K562 (cell line): ENCODE results near the gene NR3C2. TPM values are rescaled to one million over a fixed set of nuclear protein-coding genes. Genes with fewer than 3 reads are reported as not detected.

ENCODE experiments used
- ATAC-seq: fragments of 200-7000 bp; cut with Tn5 transposase; 3 replicates; pipeline ENCODE4 v1.9.1; 2020; ENCODE audit warnings: moderate library complexity
- BruUV-seq: library from RNA; stranded (reverse); fragments of 400-500 nt; replicated peaks from 2 replicates; lab custom pipeline; 2021; lab: Mats Ljungman, UMichigan
- CTCF ChIA-PET: fragments of 300-600 bp; formaldehyde crosslinking; extraction: SDS; loops from one replicate; lab custom pipeline; 2021; ENCODE audit warnings: low intra/inter-chr PET ratio; lab: Yijun Ruan, JAX
- POLR2A ChIA-PET: fragments of 300-600, 350-650 bp; sonication (Branson Sonifier 250); formaldehyde crosslinking; extraction: SDS; loops from one replicate; lab custom pipeline; 2021; ENCODE audit warnings: antibody characterized with exemption, inconsistent platforms; lab: Yijun Ruan, JAX
- DNase-seq, 4 experiments: peaks; one replicate each; pipeline versions ENCODE4 v3.0.0 to v3.0.0-alpha.2; 2011 to 2018; ENCODE audit warnings: low spot score in 3 of 4, mixed read lengths in 3 of 4; ENCODE audit errors: extremely low read depth in 1 of 4
- FAIRE-seq: peaks from 2 replicates; lab custom pipeline; 2011; peaks lifted over from hg19 to GRCh38; lab: Jason Lieb, UNC
- H2AFZ ChIP-seq: 2 replicates; pipeline ENCODE4 v1.6.0; 2011; ENCODE audit warnings: low read depth, low read length, control low read depth, inconsistent platforms
- H3K27ac ChIP-seq: fragments of 200-600 bp; 3 replicates; pipeline ENCODE4 v1.8.0; 2011; ENCODE audit warnings: low read depth, mild to moderate bottlenecking, control low read depth, inconsistent platforms, low read length, moderate library complexity, mixed read lengths; ENCODE audit errors: extremely low read depth
- H3K27me3 ChIP-seq, 2 experiments: fragments of 300-600 bp in 1 of 2; 2 replicates in 1 of 2; 3 replicates in 1 of 2; pipeline versions ENCODE4 v1.6.0 to v1.8.0; 2011; ENCODE audit warnings: inconsistent platforms in 2 of 2, low read length in 2 of 2, mild to moderate bottlenecking in 1 of 2, mixed read lengths in 1 of 2, moderate library complexity in 1 of 2; ENCODE audit not compliant: control insufficient read depth in 2 of 2, insufficient read depth in 2 of 2
- H3K36me3 ChIP-seq: fragments of 300-600 bp; 3 replicates; pipeline ENCODE4 v1.8.0; 2011; ENCODE audit warnings: mild to moderate bottlenecking, low read length, inconsistent platforms; ENCODE audit not compliant: control insufficient read depth, insufficient read depth
- H3K4me1 ChIP-seq, 2 experiments: fragments of 200-600 bp in 1 of 2; replicated peaks in 1 of 2; 2 replicates in 1 of 2; 3 replicates in 1 of 2; pipeline versions ENCODE4 v1.5.1 to v1.8.0; 2011; ENCODE audit warnings: inconsistent platforms in 2 of 2, low read length in 2 of 2, mild to moderate bottlenecking in 1 of 2, mixed read lengths in 1 of 2, moderate library complexity in 1 of 2; ENCODE audit not compliant: control insufficient read depth in 2 of 2, insufficient read depth in 2 of 2
- H3K4me2 ChIP-seq: 2 replicates; pipeline ENCODE4 v1.6.1; 2011; ENCODE audit warnings: low read length, control low read depth, inconsistent platforms, mixed read lengths; ENCODE audit not compliant: insufficient read depth
- H3K4me3 ChIP-seq: fragments of 200-600 bp; sonication (generic), shearing (Covaris generic); 2 replicates; pipeline ENCODE4 v1.5.1; 2016; ENCODE audit warnings: control low read depth, inconsistent platforms
- H3K79me2 ChIP-seq: fragments of 200-600 bp; 3 replicates; pipeline ENCODE4 v1.8.0; 2011; ENCODE audit warnings: low read length, inconsistent platforms; ENCODE audit not compliant: control insufficient read depth, insufficient read depth
- H3K9ac ChIP-seq, 2 experiments: 2 replicates each; pipeline versions ENCODE4 v1.6.0 to v1.6.1; 2011; ENCODE audit warnings: low read depth in 2 of 2, low read length in 2 of 2, control low read depth in 1 of 2, inconsistent platforms in 1 of 2, mild to moderate bottlenecking in 1 of 2, mixed read lengths in 1 of 2; ENCODE audit not compliant: insufficient read depth in 1 of 2
- H3K9me1 ChIP-seq: one replicate; pipeline ENCODE4 v1.6.0; 2011; ENCODE audit warnings: inconsistent platforms, mild to moderate bottlenecking, low read length, moderate library complexity; ENCODE audit not compliant: control insufficient read depth, insufficient read depth
- H3K9me3 ChIP-seq: replicated peaks from 2 replicates; pipeline ENCODE4 v1.5.1; 2011; ENCODE audit warnings: low read depth, low read length, inconsistent platforms; ENCODE audit not compliant: control insufficient read depth, insufficient read depth
- H4K20me1 ChIP-seq: replicated peaks from 2 replicates; pipeline ENCODE4 v1.6.1; 2011; ENCODE audit warnings: low read length, inconsistent platforms, mixed read lengths; ENCODE audit not compliant: control insufficient read depth, insufficient read depth
- HNRNPL ChIP-seq: fragments of 200-400 bp; formaldehyde crosslinking; IDR thresholded peaks from 2 replicates; pipeline ENCODE4 v1.6.1; 2017; ENCODE audit warnings: low read depth, mild to moderate bottlenecking, low read length
- LCOR ChIP-seq: sonication (generic); formaldehyde crosslinking; IDR thresholded peaks from 2 replicates; pipeline ENCODE4 v1.8.0; 2022; ENCODE audit warnings: mild to moderate bottlenecking, missing genetic modification reagents
- MEF2D ChIP-seq: conservative IDR thresholded peaks from 2 replicates; pipeline ENCODE4 v1.6.1; 2016; ENCODE audit warnings: low read depth, missing genetic modification characterization, missing compliant biosample characterization
- SIN3B ChIP-seq: fragments of 450-650 bp; IDR thresholded peaks from 2 replicates; pipeline ENCODE4 v1.6.1; 2017; ENCODE audit warnings: low read depth, mild to moderate bottlenecking, moderate library complexity
- WGBS: fragments of 100-300 bp; shearing (Covaris generic); methylation state at CpG from one replicate; pipeline ENCODE4 v1.1.6; 2016; ENCODE audit warnings: low coverage, mixed read lengths; ENCODE audit not compliant: insufficient coverage; ENCODE audit errors: missing lambda C conversion rate; 5-methylcytosine and 5-hydroxymethylcytosine counted together
- in situ Hi-C: fragments of 300-500 bp; cut with MboI; formaldehyde crosslinking; loops from 4 replicates; pipeline ENCODE4 v1.15.0; 2018; ENCODE audit warnings: inconsistent platforms, mixed read lengths
- intact Hi-C: fragments of 100-400 bp; cut with micrococcal nuclease; formaldehyde crosslinking; loops from 2 replicates; pipeline ENCODE4 v1.14.2; 2022
- polyA plus RNA-seq, 8 experiments: library from polyadenylated mRNA; depleted of rRNA in 4 of 8; stranded (reverse) in 5 of 8; unstranded in 3 of 8; fragments of >200 nt; fragmentation: Nextera tagmentation in 2 of 8; fragmentation: Illumina TruSeq in 1 of 8; extraction: Ambion mirVana in 2 of 8; extraction: Trizol in 1 of 8; gene quantifications; 2 replicates each; pipeline versions ENCODE4 v1.2.1 to v1.2.3, GENCODE V29; 2011 to 2014; ENCODE audit warnings: inconsistent platforms in 1 of 8, missing spikeins in 1 of 8
- total RNA-seq, 7 experiments: library from RNA; depleted of rRNA in 6 of 7; stranded (reverse); fragments of >200 nt in 6 of 7; fragmentation: Illumina TruSeq in 2 of 7; extraction: Trizol in 2 of 7; gene quantifications; 2 replicates each; pipeline versions ENCODE4 v1.2.1 to v1.2.3, GENCODE V29; 2011 to 2021; ENCODE audit warnings: low replicate concordance in 1 of 7
- TF ChIP-seq, protein P1 (sequence below), 2 experiments: fragments of 200-800 bp in 1 of 2; sonication (Bioruptor generic) in 1 of 2; sonication (generic) in 1 of 2; formaldehyde crosslinking in 1 of 2; IDR thresholded peaks in 1 of 2; conservative IDR thresholded peaks in 1 of 2; 2 replicates each; pipeline versions ENCODE4 v1.5.0 to v1.6.1; 2016 to 2020; ENCODE audit warnings: missing compliant biosample characterization in 1 of 2, missing genetic modification characterization in 1 of 2, missing genetic modification reagents in 1 of 2
- TF ChIP-seq, protein P2 (sequence below): fragments of 450-650 bp; IDR thresholded peaks from 2 replicates; pipeline ENCODE4 v1.6.1; 2017; ENCODE audit warnings: mild to moderate bottlenecking, moderate library complexity

Gene NR3C2
- total and polyA plus RNA-seq, 9 of the 15 experiments (the other 6 are each of a cell fraction or from before 2014, with no cell fraction given), result 0.01 to 0.28 (median 0.16) TPM; not detected in 2

DNA sequence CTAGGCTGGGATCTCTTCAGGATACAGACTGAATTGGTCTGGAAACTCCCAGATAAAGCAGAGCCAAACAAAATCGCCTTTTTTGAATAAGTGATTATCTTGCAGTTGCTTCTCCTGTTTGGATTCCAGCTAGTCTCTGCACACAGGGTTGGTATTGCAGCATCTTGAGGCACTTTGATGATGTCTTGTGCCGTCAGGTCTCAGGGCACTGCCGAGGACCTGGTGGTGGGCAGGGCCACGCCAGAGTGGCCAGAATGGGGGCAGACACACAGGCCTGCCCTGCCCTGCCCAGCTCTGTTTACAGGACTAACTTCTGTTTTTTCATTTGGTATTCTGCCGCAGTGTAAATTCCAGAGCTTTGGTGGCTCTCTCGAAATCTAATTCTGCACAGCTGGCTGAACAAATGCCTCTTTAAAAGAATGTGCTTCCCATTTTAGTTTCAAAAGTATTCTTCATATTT is 276.1 kb downstream of the NR3C2 start:
- Histone ChIP-seq H3K9me1 (no peaks in the 10 kb centered on the region), H3K27ac (no peak overlapping the region), H3K9ac (no peak overlapping the region), H3K9me3 (no peaks in the 10 kb centered on the region), H3K4me3 (no peak overlapping the region), H3K27me3 (no peaks in the 10 kb centered on the region), H3K4me2 (no peak overlapping the region), H2AFZ (no peak overlapping the region), H3K36me3 (no peaks in the 10 kb centered on the region), H4K20me1 (no peaks in the 10 kb centered on the region), H3K79me2 (no peaks in the 10 kb centered on the region), H3K4me1 (no peaks in the 10 kb centered on the region)
- in situ Hi-C loops (no loop called here), intact Hi-C loops (no loop called here)
- no TSS peak for BruUV-seq
- 1% methylated on average over 6 of the region's 6 CpGs for WGBS
- POLR2A ChIA-PET, result no interaction called here
- DNase-seq (no peak), ATAC-seq (no peak), FAIRE-seq (no peak)
- CTCF ChIA-PET, result no interaction called here
- TF ChIP-seq HNRNPL, result no peak
- TF ChIP-seq, protein P1, sequence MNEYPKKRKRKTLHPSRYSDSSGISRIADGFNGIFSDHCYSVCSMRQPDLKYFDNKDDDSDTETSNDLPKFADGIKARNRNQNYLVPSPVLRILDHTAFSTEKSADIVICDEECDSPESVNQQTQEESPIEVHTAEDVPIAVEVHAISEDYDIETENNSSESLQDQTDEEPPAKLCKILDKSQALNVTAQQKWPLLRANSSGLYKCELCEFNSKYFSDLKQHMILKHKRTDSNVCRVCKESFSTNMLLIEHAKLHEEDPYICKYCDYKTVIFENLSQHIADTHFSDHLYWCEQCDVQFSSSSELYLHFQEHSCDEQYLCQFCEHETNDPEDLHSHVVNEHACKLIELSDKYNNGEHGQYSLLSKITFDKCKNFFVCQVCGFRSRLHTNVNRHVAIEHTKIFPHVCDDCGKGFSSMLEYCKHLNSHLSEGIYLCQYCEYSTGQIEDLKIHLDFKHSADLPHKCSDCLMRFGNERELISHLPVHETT (CRISPR knock-in tag; conservative IDR thresholded peaks at IDR 0.05 in 1 of 2, IDR thresholded peaks at IDR 0.05 in 1 of 2), result no peak
- no peak for TF ChIP-seq SIN3B
- no peak for TF ChIP-seq LCOR
- TF ChIP-seq MEF2D (tag), result no peak
- TF ChIP-seq, protein P2, sequence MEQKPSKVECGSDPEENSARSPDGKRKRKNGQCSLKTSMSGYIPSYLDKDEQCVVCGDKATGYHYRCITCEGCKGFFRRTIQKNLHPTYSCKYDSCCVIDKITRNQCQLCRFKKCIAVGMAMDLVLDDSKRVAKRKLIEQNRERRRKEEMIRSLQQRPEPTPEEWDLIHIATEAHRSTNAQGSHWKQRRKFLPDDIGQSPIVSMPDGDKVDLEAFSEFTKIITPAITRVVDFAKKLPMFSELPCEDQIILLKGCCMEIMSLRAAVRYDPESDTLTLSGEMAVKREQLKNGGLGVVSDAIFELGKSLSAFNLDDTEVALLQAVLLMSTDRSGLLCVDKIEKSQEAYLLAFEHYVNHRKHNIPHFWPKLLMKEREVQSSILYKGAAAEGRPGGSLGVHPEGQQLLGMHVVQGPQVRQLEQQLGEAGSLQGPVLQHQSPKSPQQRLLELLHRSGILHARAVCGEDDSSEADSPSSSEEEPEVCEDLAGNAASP, result no peak
